Liver (tissue), 9 donors: Measurements from ENCODE around the gene RAD51B. TPM values are rescaled to one million over a fixed set of nuclear protein-coding genes. Genes with fewer than 3 reads are reported as not detected.

Source experiments
- DNase-seq: peaks from one replicate; pipeline ENCODE4 v3.0.0-alpha.2; 2017; ENCODE audit warnings: low spot score
- H3K27ac ChIP-seq, 2 donors: one replicate each; pipeline ENCODE4 v1.7.0; 2013; ENCODE audit warnings: inconsistent platforms in 2 of 2, low read length in 2 of 2, control low read depth in 1 of 2, low read depth in 1 of 2, mild to moderate bottlenecking in 1 of 2
- H3K27me3 ChIP-seq, 4 donors: one replicate each; pipeline versions ENCODE4 v1.6.1 to v1.7.0; 2013; ENCODE audit warnings: low read length in 3 of 4, inconsistent platforms in 1 of 4, mild to moderate bottlenecking in 1 of 4, moderate library complexity in 1 of 4; ENCODE audit not compliant: control insufficient read depth in 4 of 4, insufficient read depth in 4 of 4
- H3K36me3 ChIP-seq, 4 donors: one replicate each; pipeline versions ENCODE4 v1.6.1 to v1.7.0; 2013; ENCODE audit warnings: low read length in 3 of 4, mild to moderate bottlenecking in 3 of 4, low read depth in 1 of 4, moderate library complexity in 1 of 4; ENCODE audit not compliant: control insufficient read depth in 4 of 4, insufficient read depth in 3 of 4
- H3K4me1 ChIP-seq, 4 donors: one replicate each; pipeline versions ENCODE4 v1.6.1 to v1.7.0; 2013; ENCODE audit warnings: low read length in 3 of 4, mild to moderate bottlenecking in 3 of 4, moderate library complexity in 1 of 4; ENCODE audit not compliant: control insufficient read depth in 4 of 4, insufficient read depth in 4 of 4
- H3K4me3 ChIP-seq, 3 donors: one replicate each; pipeline versions ENCODE4 v1.6.1 to v1.7.0; 2013; ENCODE audit warnings: low read length in 3 of 3, control low read depth in 1 of 3, low read depth in 1 of 3, mild to moderate bottlenecking in 1 of 3
- H3K9ac ChIP-seq, 2 donors: one replicate each; pipeline ENCODE4 v1.7.0; 2013; ENCODE audit warnings: low read length in 2 of 2, mild to moderate bottlenecking in 2 of 2, moderate library complexity in 2 of 2, control low read depth in 1 of 2, low read depth in 1 of 2
- H3K9me3 ChIP-seq, 4 donors: one replicate each; pipeline versions ENCODE4 v1.6.1 to v1.7.0; 2013; ENCODE audit warnings: low read length in 3 of 4; ENCODE audit not compliant: control insufficient read depth in 4 of 4
- ATF3 ChIP-seq: IDR thresholded peaks from 2 replicates; pipeline ENCODE4 v1.6.1; 2016; ENCODE audit warnings: antibody characterized with exemption
- CTCF ChIP-seq: fragments of 150-350 bp; IDR thresholded peaks from 2 replicates; pipeline ENCODE4 v1.5.1; 2017; ENCODE audit warnings: improper control_type of control experiment, low read depth, low read length; ENCODE audit not compliant: missing input control
- EGR1 ChIP-seq, 2 donors: IDR thresholded peaks; 2 replicates each; pipeline ENCODE4 v1.6.1; 2016 to 2018; ENCODE audit warnings: antibody characterized with exemption in 2 of 2, low read depth in 2 of 2
- FOXA1 ChIP-seq: IDR thresholded peaks from 2 replicates; pipeline ENCODE4 v1.6.1; 2016; ENCODE audit warnings: antibody characterized with exemption
- FOXA2 ChIP-seq: IDR thresholded peaks from 2 replicates; pipeline ENCODE4 v1.6.1; 2016; ENCODE audit warnings: antibody characterized with exemption
- GABPA ChIP-seq, 2 donors: IDR thresholded peaks in 1 of 2; conservative IDR thresholded peaks in 1 of 2; 2 replicates each; pipeline ENCODE4 v1.6.1; 2016; ENCODE audit warnings: antibody characterized with exemption in 2 of 2, mild to moderate bottlenecking in 1 of 2, moderate library complexity in 1 of 2
- HNF4A ChIP-seq, 2 donors: conservative IDR thresholded peaks; 2 replicates each; pipeline ENCODE4 v1.6.1; 2016; ENCODE audit warnings: antibody characterized with exemption in 2 of 2, mild to moderate bottlenecking in 2 of 2
- HNF4G ChIP-seq: IDR thresholded peaks from 2 replicates; pipeline ENCODE4 v1.6.1; 2016; ENCODE audit warnings: antibody characterized with exemption
- JUND ChIP-seq, 2 donors: IDR thresholded peaks; 2 replicates each; pipeline ENCODE4 v1.6.1; 2016; ENCODE audit warnings: antibody characterized with exemption in 2 of 2
- NR2F2 ChIP-seq: IDR thresholded peaks from 2 replicates; pipeline ENCODE4 v1.6.1; 2016; ENCODE audit warnings: antibody characterized with exemption
- RAD21 ChIP-seq, 2 donors: IDR thresholded peaks; 2 replicates each; pipeline ENCODE4 v1.6.1; 2016; ENCODE audit warnings: antibody characterized with exemption in 2 of 2, mild to moderate bottlenecking in 2 of 2
- REST ChIP-seq: IDR thresholded peaks from 2 replicates; pipeline ENCODE4 v1.6.1; 2016; ENCODE audit warnings: antibody characterized with exemption, mild to moderate bottlenecking
- RXRA ChIP-seq, 2 donors: IDR thresholded peaks; 2 replicates each; pipeline ENCODE4 v1.6.1; 2017 to 2018; ENCODE audit warnings: antibody characterized with exemption in 2 of 2, mild to moderate bottlenecking in 1 of 2
- SP1 ChIP-seq: IDR thresholded peaks from 2 replicates; pipeline ENCODE4 v1.6.1; 2018; ENCODE audit warnings: antibody characterized with exemption, mild to moderate bottlenecking
- TAF1 ChIP-seq: conservative IDR thresholded peaks from 2 replicates; pipeline ENCODE4 v1.6.1; 2016; ENCODE audit warnings: antibody characterized with exemption, mild to moderate bottlenecking
- YY1 ChIP-seq: IDR thresholded peaks from 2 replicates; pipeline ENCODE4 v1.6.1; 2016; ENCODE audit warnings: antibody characterized with exemption, mild to moderate bottlenecking
- ZBTB33 ChIP-seq: IDR thresholded peaks from 2 replicates; pipeline ENCODE4 v1.6.1; 2016; ENCODE audit warnings: antibody characterized with exemption
- WGBS: extraction: QIAGEN DNeasy Blood & Tissue Kit; methylation state at CpG from one replicate; pipeline ENCODE4 v1.1.7; 2013; 5-methylcytosine and 5-hydroxymethylcytosine counted together
- polyA plus RNA-seq, 2 donors: library from polyadenylated mRNA; stranded (reverse) in 1 of 2; unstranded in 1 of 2; fragments of 200-250 nt in 1 of 2; fragments of >200 nt in 1 of 2; fragmentation: Nextera tagmentation in 1 of 2; extraction: Ambion mirVana in 1 of 2; gene quantifications; one replicate each; pipeline versions ENCODE4 v1.2.1 to v1.2.3, GENCODE V29; 2013 to 2015
- total RNA-seq, 2 donors: library from RNA; depleted of rRNA; stranded (reverse); fragments of >200 nt; gene quantifications; one replicate each; pipeline ENCODE4 v1.2.3, GENCODE V29; 2014
- TF ChIP-seq, protein P1 (sequence below): IDR thresholded peaks from 2 replicates; pipeline ENCODE4 v1.6.1; 2016; ENCODE audit warnings: antibody characterized with exemption
- donor health status: healthy.
- donor health status: healthy.
- donor health status: healthy.
- donor health status: healthy.
- donor health status: healthy.

RAD51B gene
- total and polyA plus RNA-seq, 4 donors: 0.81 to 12.9 (median 2.4) TPM

GRCh38 chr14:67820428-67820971 lies 921 bp downstream of the RAD51B start:
- TF ChIP-seq SP1 (no peak), CTCF (no peak), FOXA2 (no peak), JUND (IDR thresholded peaks at IDR 0.05) (no peak), FOXA1 (no peak), HNF4A (conservative IDR thresholded peaks at IDR 0.05) (no peak), EGR1 (IDR thresholded peaks at IDR 0.05; ENCODE audit: low read depth in 2 of 2) (no peak), NR2F2 (no peak), YY1 (no peak), RXRA (IDR thresholded peaks at IDR 0.05) (no peak), HNF4G (no peak), TAF1 (no peak), ATF3 (no peak), ZBTB33 (no peak), RAD21 (IDR thresholded peaks at IDR 0.05) (no peak), REST (no peak), GABPA (IDR thresholded peaks at IDR 0.05 in 1 of 2, conservative IDR thresholded peaks at IDR 0.05 in 1 of 2) (no peak)
- TF ChIP-seq, protein P1, sequence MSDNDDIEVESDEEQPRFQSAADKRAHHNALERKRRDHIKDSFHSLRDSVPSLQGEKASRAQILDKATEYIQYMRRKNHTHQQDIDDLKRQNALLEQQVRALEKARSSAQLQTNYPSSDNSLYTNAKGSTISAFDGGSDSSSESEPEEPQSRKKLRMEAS: no peak
- H3K9ac ChIP-seq: peak overlapping the region; percentile 36 to 72
- no peaks in the 10 kb centered on the region for H3K9me3 ChIP-seq
- H3K36me3 ChIP-seq: no peaks in the 10 kb centered on the region
- DNase-seq: no peak
- H3K27ac ChIP-seq: no peak overlapping the region
- peak overlapping the region; percentile 50 to 99 (median 65) for H3K4me3 ChIP-seq
- WGBS: 29% methylated on average over 13 of the region's 13 CpGs
- H3K4me1 ChIP-seq: peaks cover 6 to 22% (median 16%) of the 10 kb centered on the region in 4 donors
- no peaks in the 10 kb centered on the region for H3K27me3 ChIP-seq
